Left ventricle myocardium inferior (tissue), 1 donor: ENCODE data around the gene NBL1. TPM values are rescaled to one million over a fixed set of nuclear protein-coding genes. Genes with fewer than 3 reads are reported as not detected.
"Not testable (repeated sequence)": the region's sequence is repeated elsewhere in the genome, so short reads cannot be mapped to it uniquely, and the experiment has no call there.

Experiments used
- DNase-seq: peaks from one replicate; pipeline ENCODE4 v3.0.0-alpha.2; 2020
- H3K27ac ChIP-seq: fragments of 200-600 bp; replicated peaks from 2 replicates; pipeline ENCODE4 v1.8.0; 2021
- H3K27me3 ChIP-seq: fragments of 200-600 bp; 2 replicates; pipeline ENCODE4 v1.8.0; 2021; ENCODE audit warnings: low read depth
- H3K36me3 ChIP-seq: fragments of 200-600 bp; 2 replicates; pipeline ENCODE4 v1.8.0; 2021
- H3K4me1 ChIP-seq: fragments of 200-600 bp; 2 replicates; pipeline ENCODE4 v1.8.0; 2021
- H3K4me3 ChIP-seq: fragments of 200-600 bp; 2 replicates; pipeline ENCODE4 v1.8.0; 2021; ENCODE audit warnings: mild to moderate bottlenecking, moderate library complexity
- H3K9me3 ChIP-seq: fragments of 200-600 bp; replicated peaks from 2 replicates; pipeline ENCODE4 v1.8.0; 2021
- CTCF ChIP-seq: fragments of 200-600 bp; IDR thresholded peaks from 2 replicates; pipeline ENCODE4 v1.8.0; 2021; ENCODE audit warnings: antibody characterized with exemption, mild to moderate bottlenecking, borderline replicate concordance
- intact Hi-C: fragments of 100-400 bp; cut with micrococcal nuclease; formaldehyde crosslinking; loops from one replicate; pipeline ENCODE4 v1.11.0; 2022
- total RNA-seq: library from RNA; stranded (reverse); fragmentation: NEBNext Ultra II Directional; extraction: Animal tissue kit (Norgen Biotek cat#: 25700); gene quantifications from one replicate; pipeline ENCODE4 v1.2.1, GENCODE V29; 2021
- donor health status: DM: no; HTN: yes; CAD: no; lungs with severe emphysema.

The NBL1 gene
- total RNA-seq, 1 donor from 2014 or later: 30.0 TPM

- peaks cover 16% of the 10 kb centered on the region for H3K4me1 ChIP-seq
- DNase-seq: no peak
- H3K27ac ChIP-seq: no peak overlapping the region
- H3K9me3 ChIP-seq: no peaks in the 10 kb centered on the region
- H3K36me3 ChIP-seq: peaks cover 43% of the 10 kb centered on the region
- H3K27me3 ChIP-seq: no peaks in the 10 kb centered on the region
- no peak overlapping the region for H3K4me3 ChIP-seq
- intact Hi-C loops: no loop called here
- TF ChIP-seq CTCF: no peak
Observed at GRCh38 chr1:19630720-19631395, 13.3 kb upstream of the NBL1 start.

GRCh38 chr1:19632211-19632610, 11.9 kb upstream of the NBL1 start:
- no peaks in the 10 kb centered on the region for H3K27me3 ChIP-seq
- no peak overlapping the region for H3K4me3 ChIP-seq
- no peak overlapping the region for H3K27ac ChIP-seq
- no peak for DNase-seq
- H3K4me1 ChIP-seq: peaks cover 9% of the 10 kb centered on the region
- no peaks in the 10 kb centered on the region for H3K9me3 ChIP-seq
- H3K36me3 ChIP-seq: peaks cover 29% of the 10 kb centered on the region
- no peak for TF ChIP-seq CTCF
- intact Hi-C loops: no loop called here

GRCh38 chr1:19633106-19633505, 11.0 kb upstream of the NBL1 start:
- no peaks in the 10 kb centered on the region for H3K9me3 ChIP-seq
- peaks cover 9% of the 10 kb centered on the region for H3K4me1 ChIP-seq
- H3K27me3 ChIP-seq: no peaks in the 10 kb centered on the region
- TF ChIP-seq CTCF: no peak
- H3K4me3 ChIP-seq: no peak overlapping the region
- H3K36me3 ChIP-seq: peaks cover 20% of the 10 kb centered on the region
- intact Hi-C loops: no loop called here
- DNase-seq: no peak
- H3K27ac ChIP-seq: no peak overlapping the region

- intact Hi-C loops, DNase-seq, H3K27me3 ChIP-seq, H3K4me3 ChIP-seq, H3K9me3 ChIP-seq, H3K4me1 ChIP-seq, H3K27ac ChIP-seq, H3K36me3 ChIP-seq: not testable (repeated sequence)
Observed at GRCh38 chr1:19635064-19635463, 9.0 kb upstream of the NBL1 start.

GRCh38 chr1:19635646-19636045, 8.5 kb upstream of the NBL1 start:
- Histone ChIP-seq H3K4me1 (peaks cover 1% of the 10 kb centered on the region), H3K36me3 (no peaks in the 10 kb centered on the region), H3K4me3 (no peak overlapping the region), H3K27me3 (no peaks in the 10 kb centered on the region), H3K9me3 (no peaks in the 10 kb centered on the region), H3K27ac (no peak overlapping the region)
- intact Hi-C loops: no loop called here
- DNase-seq: no peak
- TF ChIP-seq CTCF: no peak

- H3K4me3 ChIP-seq: no peak overlapping the region
- H3K27ac ChIP-seq: no peak overlapping the region
- no peaks in the 10 kb centered on the region for H3K27me3 ChIP-seq
- TF ChIP-seq CTCF: no peak
- no peak for DNase-seq
- peaks cover 6% of the 10 kb centered on the region for H3K4me1 ChIP-seq
- no peaks in the 10 kb centered on the region for H3K36me3 ChIP-seq
- intact Hi-C loops: no loop called here
- H3K9me3 ChIP-seq: no peaks in the 10 kb centered on the region
Observed at GRCh38 chr1:19636065-19636464, 8.0 kb upstream of the NBL1 start.

GRCh38 chr1:19636749-19637148, 7.4 kb upstream of the NBL1 start:
- H3K4me1 ChIP-seq, H3K4me3 ChIP-seq, H3K27ac ChIP-seq, H3K9me3 ChIP-seq, DNase-seq, H3K36me3 ChIP-seq, intact Hi-C loops, H3K27me3 ChIP-seq: not testable (repeated sequence)
